ENCODE results near the gene SLC8B1. TPM values are rescaled to one million over a fixed set of nuclear protein-coding genes. Genes with fewer than 3 reads are reported as not detected.
A peak's percentile ranks its signal among the peaks of the same experiment; 100 is the strongest.
"Not testable (repeated sequence)": the region's sequence is repeated elsewhere in the genome, so short reads cannot be mapped to it uniquely, and the experiment has no call there.

SLC8B1 gene
- total RNA-seq, 1 donor: 37.4 TPM

GRCh38 chr12:113358381-113359132 is 23.6 kb upstream of the SLC8B1 start, which contains the start of gene PLBD2:
PLBD2 (plus strand) TSS chr12:113358587; CDS start chr12:113358601, 14 bp downstream.
- DNase-seq (ENCODE audit: low read depth in 2 of 3, low spot score in 2 of 3): peak; percentile 88 to 97 (median 97)

- DNase-seq (ENCODE audit: low read depth in 2 of 3, low spot score in 2 of 3): not testable (repeated sequence)
Measured at GRCh38 chr12:113354192-113354591, 19.3 kb upstream of the SLC8B1 start.

- DNase-seq (ENCODE audit: low read depth in 2 of 3, low spot score in 2 of 3): no peak
Measured at GRCh38 chr12:113351089-113351488, 16.2 kb upstream of the SLC8B1 start.

- no peak for DNase-seq (ENCODE audit: low read depth in 2 of 3, low spot score in 2 of 3)
Measured at GRCh38 chr12:113348849-113349536, 14.1 kb upstream of the SLC8B1 start.

- no peak for DNase-seq (ENCODE audit: low read depth in 2 of 3, low spot score in 2 of 3)
Measured at GRCh38 chr12:113347892-113348291, 13.0 kb upstream of the SLC8B1 start.

- DNase-seq (ENCODE audit: low read depth in 2 of 3, low spot score in 2 of 3): no peak
Measured at GRCh38 chr12:113347107-113347506, 12.2 kb upstream of the SLC8B1 start.

GRCh38 chr12:113346353-113346752 is 11.4 kb upstream of the SLC8B1 start:
- DNase-seq (ENCODE audit: low read depth in 2 of 3, low spot score in 2 of 3): no peak

GRCh38 chr12:113345318-113345717 is 10.4 kb upstream of the SLC8B1 start:
- DNase-seq (ENCODE audit: low read depth in 2 of 3, low spot score in 2 of 3): no peak

GRCh38 chr12:113341535-113341934 is 6.6 kb upstream of the SLC8B1 start:
- DNase-seq (ENCODE audit: low read depth in 2 of 3, low spot score in 2 of 3): no peak

- DNase-seq (ENCODE audit: low read depth in 2 of 3, low spot score in 2 of 3): no peak
Measured at GRCh38 chr12:113340061-113340460, 5.2 kb upstream of the SLC8B1 start.

- no peak for DNase-seq (ENCODE audit: low read depth in 2 of 3, low spot score in 2 of 3)
Measured at GRCh38 chr12:113339540-113339939, 4.6 kb upstream of the SLC8B1 start.

GRCh38 chr12:113333877-113334785 is 778 bp downstream of the SLC8B1 start:
- peak in 2 of 3 donors; percentile 15 to 37 for DNase-seq (ENCODE audit: low read depth in 2 of 3, low spot score in 2 of 3)

- DNase-seq (ENCODE audit: low read depth in 2 of 3, low spot score in 2 of 3): no peak
Measured at GRCh38 chr12:113333418-113333750, 1.5 kb downstream of the SLC8B1 start.

- no peak for DNase-seq (ENCODE audit: low read depth in 2 of 3, low spot score in 2 of 3)
Measured at GRCh38 chr12:113332688-113333417, 2.1 kb downstream of the SLC8B1 start.

- DNase-seq (ENCODE audit: low read depth in 2 of 3, low spot score in 2 of 3): no peak
Measured at GRCh38 chr12:113330505-113330904, 4.4 kb downstream of the SLC8B1 start.

GRCh38 chr12:113329791-113330417 is 5.0 kb downstream of the SLC8B1 start:
- DNase-seq (ENCODE audit: low read depth in 2 of 3, low spot score in 2 of 3): no peak

GRCh38 chr12:113329022-113329790 is 5.7 kb downstream of the SLC8B1 start:
- no peak for DNase-seq (ENCODE audit: low read depth in 2 of 3, low spot score in 2 of 3)

GRCh38 chr12:113328368-113328889 is 6.5 kb downstream of the SLC8B1 start:
- DNase-seq (ENCODE audit: low read depth in 2 of 3, low spot score in 2 of 3): no peak

- DNase-seq (ENCODE audit: low read depth in 2 of 3, low spot score in 2 of 3): no peak
Measured at GRCh38 chr12:113326775-113327395, 8.0 kb downstream of the SLC8B1 start.
